Esophagus squamous epithelium (tissue), 5 donors: ENCODE data around the gene CNPY1. TPM values are rescaled to one million over a fixed set of nuclear protein-coding genes. Genes with fewer than 3 reads are reported as not detected.

ENCODE experiments used
- DNase-seq: peaks from one replicate; lab custom pipeline; 2025; lab: John Stamatoyannopoulos, UW
- H3K27ac ChIP-seq, 4 donors: fragments of 200-600 bp; sonication (generic); one replicate each; pipeline ENCODE4 v1.5.1; 2016 to 2019; ENCODE audit warnings: mild to moderate bottlenecking in 1 of 4
- H3K27me3 ChIP-seq, 4 donors: fragments of 200-600 bp; sonication (generic); 1 replicate in 3 of 4; 2 replicates in 1 of 4; pipeline versions ENCODE4 v1.5.1 to v1.6.0; 2017 to 2021; ENCODE audit warnings: antibody characterized with exemption in 1 of 4
- H3K36me3 ChIP-seq, 3 donors: fragments of 200-600 bp; sonication (generic); one replicate each; pipeline ENCODE4 v1.5.1; 2016 to 2019
- H3K4me1 ChIP-seq, 3 donors: fragments of 200-600 bp; sonication (generic); one replicate each; pipeline ENCODE4 v1.5.1; 2017 to 2019
- H3K4me3 ChIP-seq, 4 donors: fragments of 200-600 bp; sonication (generic); 1 replicate in 3 of 4; 2 replicates in 1 of 4; pipeline ENCODE4 v1.5.1; 2016 to 2019; ENCODE audit warnings: mild to moderate bottlenecking in 2 of 4, moderate library complexity in 1 of 4
- H3K9me3 ChIP-seq, 3 donors: fragments of 200-600 bp; sonication (generic); one replicate each; pipeline ENCODE4 v1.5.1; 2016 to 2019
- POLR2A ChIP-seq, 4 donors: fragments of 450-650 bp; IDR thresholded peaks; one replicate each; pipeline ENCODE4 v1.6.1; 2017; ENCODE audit warnings: antibody characterized with exemption in 4 of 4, mild to moderate bottlenecking in 4 of 4, moderate library complexity in 3 of 4
- WGBS, 2 donors: methylation state at CpG; one replicate each; pipeline ENCODE4 v1.1.5; 2018; 5-methylcytosine and 5-hydroxymethylcytosine counted together
- intact Hi-C: fragments of 100-400 bp; cut with DNase I; formaldehyde crosslinking; loops from one replicate; pipeline ENCODE4 v1.15.0; 2022
- total RNA-seq, 4 donors: library from RNA; depleted of rRNA; stranded (reverse); fragments of >200 nt; gene quantifications; one replicate each; pipeline ENCODE4 v1.1.0, GENCODE V29; 2016
- TF ChIP-seq, protein P1 (sequence below), 6 experiments: fragments of 450-650 bp in 4 of 6; fragments of 200-600 bp in 2 of 6; sonication (generic) in 2 of 6; IDR thresholded peaks; one replicate each; pipeline ENCODE4 v1.5.1; 2016 to 2019; ENCODE audit warnings: antibody characterized with exemption in 6 of 6, mild to moderate bottlenecking in 4 of 6, moderate library complexity in 4 of 6
- donor health status: DM: yes; HTN: yes; CAD: no.

Gene CNPY1
- total RNA-seq, 4 donors from 2014 or later: not detected

DNA sequence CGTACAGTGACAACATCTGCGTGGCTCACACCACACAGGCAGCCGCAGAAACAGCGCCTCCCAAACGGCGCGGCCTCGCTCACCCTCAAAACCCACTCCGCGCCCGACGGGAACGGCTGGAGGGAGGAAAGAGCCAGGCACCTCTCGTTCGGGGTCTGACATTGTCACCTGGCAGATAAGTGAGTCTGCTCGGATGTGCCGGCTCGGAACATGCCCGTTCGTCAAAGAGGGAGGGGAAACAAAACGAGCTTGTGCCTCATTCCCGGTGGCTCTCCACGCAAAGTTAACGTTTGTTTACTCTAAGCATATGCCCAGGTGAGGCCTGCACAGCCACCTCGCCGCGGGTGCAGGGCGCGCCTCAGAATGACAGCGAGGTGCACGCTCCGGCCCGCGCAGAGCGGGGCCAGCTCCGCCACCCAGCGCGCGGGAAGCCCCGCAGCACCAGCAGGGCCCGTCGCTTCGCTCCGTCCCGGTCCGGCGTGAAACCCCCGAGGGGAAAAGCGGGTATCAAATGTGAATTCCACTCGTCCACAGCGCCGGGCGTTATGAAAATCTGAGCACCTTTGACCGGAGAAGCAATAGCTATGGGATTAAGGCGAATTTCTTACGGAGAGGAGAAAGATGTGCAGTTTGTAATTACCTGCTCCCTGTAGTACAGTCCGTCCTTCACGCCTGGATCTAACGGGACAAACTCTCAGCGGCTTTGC is 13.1 kb downstream of the CNPY1 start:
- intact Hi-C loops: no loop called here
- H3K27ac ChIP-seq: no peak overlapping the region
- DNase-seq: no peak
- WGBS, 2 donors: 3 to 6% methylated on average over 7 to 37 of the region's 60 CpGs
- H3K9me3 ChIP-seq: no peaks in the 10 kb centered on the region
- H3K36me3 ChIP-seq: no peaks in the 10 kb centered on the region
- H3K27me3 ChIP-seq: peaks cover 10 to 95% (median 17%) of the 10 kb centered on the region in 4 donors
- peak overlapping the region in 2 of 4 donors; percentile 22 to 48 for H3K4me3 ChIP-seq
- H3K4me1 ChIP-seq: peaks cover 0 to 23% (median 7%) of the 10 kb centered on the region in 3 donors
- TF ChIP-seq, protein P1, sequence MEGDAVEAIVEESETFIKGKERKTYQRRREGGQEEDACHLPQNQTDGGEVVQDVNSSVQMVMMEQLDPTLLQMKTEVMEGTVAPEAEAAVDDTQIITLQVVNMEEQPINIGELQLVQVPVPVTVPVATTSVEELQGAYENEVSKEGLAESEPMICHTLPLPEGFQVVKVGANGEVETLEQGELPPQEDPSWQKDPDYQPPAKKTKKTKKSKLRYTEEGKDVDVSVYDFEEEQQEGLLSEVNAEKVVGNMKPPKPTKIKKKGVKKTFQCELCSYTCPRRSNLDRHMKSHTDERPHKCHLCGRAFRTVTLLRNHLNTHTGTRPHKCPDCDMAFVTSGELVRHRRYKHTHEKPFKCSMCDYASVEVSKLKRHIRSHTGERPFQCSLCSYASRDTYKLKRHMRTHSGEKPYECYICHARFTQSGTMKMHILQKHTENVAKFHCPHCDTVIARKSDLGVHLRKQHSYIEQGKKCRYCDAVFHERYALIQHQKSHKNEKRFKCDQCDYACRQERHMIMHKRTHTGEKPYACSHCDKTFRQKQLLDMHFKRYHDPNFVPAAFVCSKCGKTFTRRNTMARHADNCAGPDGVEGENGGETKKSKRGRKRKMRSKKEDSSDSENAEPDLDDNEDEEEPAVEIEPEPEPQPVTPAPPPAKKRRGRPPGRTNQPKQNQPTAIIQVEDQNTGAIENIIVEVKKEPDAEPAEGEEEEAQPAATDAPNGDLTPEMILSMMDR (IDR thresholded peaks at IDR 0.05): no peak
- TF ChIP-seq POLR2A (IDR thresholded peaks at IDR 0.05): no peak

DNA sequence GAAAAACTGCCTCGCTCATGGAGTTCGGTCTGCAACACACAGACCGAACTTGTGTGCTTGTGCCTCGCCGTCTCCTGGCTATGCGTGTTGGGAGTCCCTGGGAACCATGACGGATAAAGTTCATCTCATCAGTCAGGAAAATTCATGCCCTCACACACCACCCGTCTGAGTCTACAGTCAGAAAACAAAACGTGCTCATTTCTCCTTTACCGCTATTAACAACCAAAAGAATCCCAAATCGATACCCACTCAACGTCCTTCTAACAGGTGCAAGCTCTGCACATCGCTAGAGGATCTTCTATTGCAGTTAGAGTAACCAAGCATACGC is 13.6 kb downstream of the CNPY1 start:
- intact Hi-C loops: no loop called here
- no peaks in the 10 kb centered on the region for H3K9me3 ChIP-seq
- H3K27ac ChIP-seq: no peak overlapping the region
- DNase-seq: no peak
- no peaks in the 10 kb centered on the region for H3K36me3 ChIP-seq
- WGBS, 2 donors: 29 to 31% methylated on average over 13 to 14 of the region's 14 CpGs
- H3K27me3 ChIP-seq: peaks cover 10 to 95% (median 17%) of the 10 kb centered on the region in 4 donors
- H3K4me1 ChIP-seq: peaks cover 0 to 23% (median 7%) of the 10 kb centered on the region in 3 donors
- peak overlapping the region in 1 of 4 donors; percentile 48 for H3K4me3 ChIP-seq
- no peak for TF ChIP-seq POLR2A (IDR thresholded peaks at IDR 0.05)
- TF ChIP-seq, protein P1 (IDR thresholded peaks at IDR 0.05): no peak

DNA sequence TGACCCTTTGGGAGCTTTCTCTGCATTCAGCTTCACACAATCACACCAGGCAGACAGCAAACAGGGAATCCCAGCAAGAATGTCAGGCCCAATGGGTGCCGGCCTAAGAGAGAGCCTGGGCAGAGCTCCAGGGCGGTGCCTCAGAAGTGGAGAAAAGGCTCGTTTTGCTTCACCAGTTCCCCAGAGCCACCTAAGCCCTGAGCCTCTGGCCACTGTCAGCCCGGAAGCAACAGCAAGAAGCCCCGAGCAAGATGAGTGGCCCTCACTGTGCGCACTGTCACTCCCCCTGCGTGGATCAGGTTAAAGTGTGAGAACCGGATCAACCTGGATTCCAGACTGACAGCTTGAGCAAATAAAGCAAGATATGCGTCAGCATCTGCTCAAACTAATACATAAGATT is 14.7 kb downstream of the CNPY1 start:
- H3K27me3 ChIP-seq: peaks cover 10 to 97% (median 17%) of the 10 kb centered on the region in 4 donors
- H3K4me3 ChIP-seq: no peak overlapping the region
- H3K9me3 ChIP-seq: no peaks in the 10 kb centered on the region
- H3K27ac ChIP-seq: no peak overlapping the region
- H3K4me1 ChIP-seq: peaks cover 0 to 23% (median 7%) of the 10 kb centered on the region in 3 donors
- no peak for DNase-seq
- TF ChIP-seq, protein P1 (IDR thresholded peaks at IDR 0.05): no peak
- TF ChIP-seq POLR2A (IDR thresholded peaks at IDR 0.05): no peak
- 17 to 23% methylated on average over 3 to 9 of the region's 9 CpGs for WGBS, 2 donors
- intact Hi-C loops: no loop called here
- no peaks in the 10 kb centered on the region for H3K36me3 ChIP-seq

DNA sequence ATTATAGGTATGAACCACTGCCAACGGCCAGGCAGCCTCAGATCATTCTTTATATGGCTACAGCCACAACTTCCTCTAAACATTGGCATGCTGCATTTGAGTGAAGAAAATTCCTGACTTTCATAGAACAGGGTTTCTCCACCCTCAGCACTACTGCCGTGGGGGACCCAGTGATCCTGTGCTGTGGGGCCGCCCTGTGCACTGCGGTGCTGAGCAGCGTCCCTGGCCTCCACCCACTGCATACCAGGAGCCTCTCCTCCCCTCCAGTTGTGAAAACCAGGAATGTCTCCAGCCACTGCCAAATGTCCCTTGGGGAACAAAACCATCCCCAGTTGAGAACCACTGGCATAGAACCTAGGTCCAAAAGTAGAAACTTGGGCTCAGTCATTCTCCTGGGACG is 15.8 kb downstream of the CNPY1 start:
- Histone ChIP-seq H3K27me3 (peaks cover 10 to 96% (median 17%) of the 10 kb centered on the region in 4 donors), H3K4me3 (no peak overlapping the region), H3K27ac (no peak overlapping the region), H3K4me1 (peaks cover 0 to 23% (median 7%) of the 10 kb centered on the region in 3 donors), H3K9me3 (no peaks in the 10 kb centered on the region), H3K36me3 (no peaks in the 10 kb centered on the region)
- WGBS, 2 donors: 10 to 42% methylated on average over 1 to 3 of the region's 6 CpGs
- TF ChIP-seq, protein P1 (IDR thresholded peaks at IDR 0.05): no peak
- no peak for TF ChIP-seq POLR2A (IDR thresholded peaks at IDR 0.05)
- DNase-seq: no peak
- intact Hi-C loops: no loop called here

DNA sequence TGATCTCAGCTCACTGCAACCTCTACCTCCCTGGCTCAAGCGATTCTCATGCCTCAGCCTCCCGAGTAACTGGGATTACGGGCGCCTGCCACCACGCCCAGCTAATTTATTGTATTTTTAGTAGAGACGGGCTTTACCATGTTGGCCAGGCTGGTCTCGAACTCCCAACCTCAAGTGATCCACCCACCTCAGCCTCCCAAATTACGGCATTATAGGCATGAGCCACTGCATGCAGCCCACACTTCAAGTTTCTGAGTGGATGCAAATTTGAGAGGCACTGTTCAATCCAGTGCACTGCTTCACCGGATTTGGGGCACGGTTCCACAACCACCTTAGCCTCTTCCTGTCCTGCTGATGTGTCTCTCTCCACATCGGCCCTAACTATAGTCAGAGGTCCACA is 16.5 kb downstream of the CNPY1 start:
- Histone ChIP-seq H3K27ac (no peak overlapping the region), H3K36me3 (no peaks in the 10 kb centered on the region), H3K27me3 (peaks cover 10 to 96% (median 17%) of the 10 kb centered on the region in 4 donors), H3K4me1 (peaks cover 0 to 23% (median 7%) of the 10 kb centered on the region in 3 donors), H3K4me3 (no peak overlapping the region), H3K9me3 (no peaks in the 10 kb centered on the region)
- WGBS, 2 donors: 84 to 89% methylated on average over 11 of the region's 11 CpGs
- DNase-seq: no peak
- intact Hi-C loops: no loop called here
- TF ChIP-seq POLR2A (IDR thresholded peaks at IDR 0.05): no peak
- TF ChIP-seq, protein P1 (IDR thresholded peaks at IDR 0.05): no peak
